HEK293 (cell line): Measurements from ENCODE around the gene TSKU.

Experiments
- CTCF ChIP-seq: fragments of 450-650 bp; formaldehyde crosslinking; IDR thresholded peaks from 2 replicates; pipeline ENCODE4 v1.5.1; 2016; ENCODE audit warnings: missing biosample characterization, missing genetic modification characterization
- REST ChIP-seq: fragments of 450-650 bp; formaldehyde crosslinking; IDR thresholded peaks from 2 replicates; pipeline ENCODE4 v1.5.1; 2016; ENCODE audit warnings: missing biosample characterization, missing genetic modification characterization
- ZNF26 ChIP-seq: fragments of 450-650 bp; formaldehyde crosslinking; IDR thresholded peaks from 2 replicates; pipeline ENCODE4 v1.5.1; 2016; ENCODE audit warnings: missing biosample characterization, missing genetic modification characterization
- ZNF280C ChIP-seq: fragments of 450-650 bp; formaldehyde crosslinking; IDR thresholded peaks from 2 replicates; pipeline ENCODE4 v1.5.1; 2016; ENCODE audit warnings: missing biosample characterization, missing genetic modification characterization
- ZNF426 ChIP-seq: fragments of 450-650 bp; formaldehyde crosslinking; IDR thresholded peaks from 2 replicates; pipeline ENCODE4 v1.5.1; 2017; ENCODE audit warnings: missing biosample characterization, missing genetic modification characterization, mild to moderate bottlenecking, inconsistent platforms, moderate library complexity
- ZNF561 ChIP-seq: fragments of 450-650 bp; IDR thresholded peaks from 2 replicates; pipeline ENCODE4 v1.5.1; 2018; ENCODE audit warnings: missing biosample characterization, missing genetic modification characterization, borderline replicate concordance

GRCh38 chr11:76762356-76762752 lies 20.8 kb upstream of the TSKU start:
- TF ChIP-seq CTCF (tag by site-specific recombination) (no peak), REST (tag by site-specific recombination) (no peak), ZNF426 (tag by site-specific recombination) (no peak), ZNF280C (tag by site-specific recombination) (no peak), ZNF26 (no peak), ZNF561 (tag by site-specific recombination) (no peak)
